ENCODE measurements around the gene GNA12.

GRCh38 chr7:2840458-2840857 lies 3.6 kb downstream of the GNA12 start:
- TF ChIP-seq EZH2 (IDR thresholded peaks at IDR 0.05; ENCODE audit: insufficient read depth, poor library complexity, severe bottlenecking) (no peak), EZH2phosphoT487 (IDR thresholded peaks at IDR 0.05; ENCODE audit: insufficient read depth, low read depth) (no peak)

All from GM23248 (cell line).